Sigmoid colon (tissue), 7 donors: Measurements from ENCODE around the gene TBC1D10A. TPM values are rescaled to one million over a fixed set of nuclear protein-coding genes. Genes with fewer than 3 reads are reported as not detected.

Experiments
- DNase-seq: peaks from one replicate; pipeline ENCODE4 v3.0.0-alpha.2; 2019
- H3K27ac ChIP-seq, 4 donors: fragments of 200-600 bp; sonication (generic); one replicate each; pipeline ENCODE4 v1.5.1; 2016 to 2019; ENCODE audit warnings: mild to moderate bottlenecking in 1 of 4
- H3K27me3 ChIP-seq, 3 donors: fragments of 200-600 bp; sonication (generic); one replicate each; pipeline ENCODE4 v1.5.1; 2019; ENCODE audit warnings: mild to moderate bottlenecking in 1 of 3
- H3K36me3 ChIP-seq, 4 donors: fragments of 200-600 bp; sonication (generic); one replicate each; pipeline ENCODE4 v1.5.1; 2016 to 2019
- H3K4me1 ChIP-seq, 4 donors: fragments of 200-600 bp; sonication (generic); one replicate each; pipeline ENCODE4 v1.5.1; 2017 to 2019
- H3K4me3 ChIP-seq, 4 donors: fragments of 200-600 bp; sonication (generic); one replicate each; pipeline ENCODE4 v1.5.1; 2017 to 2019; ENCODE audit warnings: mild to moderate bottlenecking in 2 of 4, moderate library complexity in 1 of 4
- H3K9me3 ChIP-seq, 4 donors: fragments of 200-600 bp in 3 of 4; sonication (generic) in 3 of 4; one replicate each; pipeline versions ENCODE4 v1.5.1 to v1.6.1; 2013 to 2019
- EP300 ChIP-seq, 4 donors: sonication (generic); formaldehyde crosslinking; IDR thresholded peaks; one replicate each; pipeline ENCODE4 v1.6.1; 2017; ENCODE audit warnings: antibody characterized with exemption in 4 of 4
- POLR2A ChIP-seq, 2 donors: fragments of 450-650 bp; IDR thresholded peaks; one replicate each; pipeline ENCODE4 v1.6.1; 2016; ENCODE audit warnings: antibody characterized with exemption in 2 of 2, mild to moderate bottlenecking in 2 of 2, moderate library complexity in 2 of 2
- POLR2AphosphoS5 ChIP-seq, 4 donors: sonication (generic); formaldehyde crosslinking; IDR thresholded peaks; one replicate each; pipeline ENCODE4 v1.6.1; 2017; ENCODE audit warnings: antibody characterized with exemption in 4 of 4
- WGBS, 2 donors: extraction: QIAGEN DNeasy Blood & Tissue Kit; methylation state at CpG; one replicate each; pipeline ENCODE4 v1.1.7; 2013; 5-methylcytosine and 5-hydroxymethylcytosine counted together
- intact Hi-C: fragments of 100-400 bp; cut with DNase I; formaldehyde crosslinking; loops from one replicate; pipeline ENCODE4 v1.15.1; 2023
- polyA plus RNA-seq, 3 donors: library from polyadenylated mRNA; stranded (reverse); fragments of 200-250 nt; gene quantifications; one replicate each; pipeline ENCODE4 v1.2.3, GENCODE V29; 2013
- total RNA-seq, 4 donors: library from RNA; depleted of rRNA; stranded (reverse); fragments of >200 nt; gene quantifications; one replicate each; pipeline ENCODE4 v1.1.0, GENCODE V29; 2016
- TF ChIP-seq, protein P1 (sequence below), 4 experiments: fragments of 450-650 bp in 3 of 4; fragments of 200-600 bp in 1 of 4; IDR thresholded peaks; one replicate each; pipeline ENCODE4 v1.5.1; 2016 to 2019; ENCODE audit warnings: antibody characterized with exemption in 4 of 4, mild to moderate bottlenecking in 3 of 4, moderate library complexity in 2 of 4
- donor health status: healthy with polysubstance abuse.
- donor health status: Bipolar disorder and iron deficiency.
- donor health status: healthy.

Gene TBC1D10A
- total and polyA plus RNA-seq, 7 donors: 12.5 to 35.4 (median 29.1) TPM

GRCh38 chr22:30328466-30329049 is 1.8 kb upstream of the TBC1D10A start:
- H3K9me3 ChIP-seq: no peaks in the 10 kb centered on the region
- no peak for TF ChIP-seq EP300 (IDR thresholded peaks at IDR 0.05)
- TF ChIP-seq POLR2AphosphoS5 (IDR thresholded peaks at IDR 0.05): no peak
- TF ChIP-seq, protein P1, sequence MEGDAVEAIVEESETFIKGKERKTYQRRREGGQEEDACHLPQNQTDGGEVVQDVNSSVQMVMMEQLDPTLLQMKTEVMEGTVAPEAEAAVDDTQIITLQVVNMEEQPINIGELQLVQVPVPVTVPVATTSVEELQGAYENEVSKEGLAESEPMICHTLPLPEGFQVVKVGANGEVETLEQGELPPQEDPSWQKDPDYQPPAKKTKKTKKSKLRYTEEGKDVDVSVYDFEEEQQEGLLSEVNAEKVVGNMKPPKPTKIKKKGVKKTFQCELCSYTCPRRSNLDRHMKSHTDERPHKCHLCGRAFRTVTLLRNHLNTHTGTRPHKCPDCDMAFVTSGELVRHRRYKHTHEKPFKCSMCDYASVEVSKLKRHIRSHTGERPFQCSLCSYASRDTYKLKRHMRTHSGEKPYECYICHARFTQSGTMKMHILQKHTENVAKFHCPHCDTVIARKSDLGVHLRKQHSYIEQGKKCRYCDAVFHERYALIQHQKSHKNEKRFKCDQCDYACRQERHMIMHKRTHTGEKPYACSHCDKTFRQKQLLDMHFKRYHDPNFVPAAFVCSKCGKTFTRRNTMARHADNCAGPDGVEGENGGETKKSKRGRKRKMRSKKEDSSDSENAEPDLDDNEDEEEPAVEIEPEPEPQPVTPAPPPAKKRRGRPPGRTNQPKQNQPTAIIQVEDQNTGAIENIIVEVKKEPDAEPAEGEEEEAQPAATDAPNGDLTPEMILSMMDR (IDR thresholded peaks at IDR 0.05): no peak
- TF ChIP-seq POLR2A (IDR thresholded peaks at IDR 0.05): no peak
- H3K4me1 ChIP-seq: peaks cover 0 to 33% (median 32%) of the 10 kb centered on the region in 4 donors
- 84 to 86% methylated on average over 3 of the region's 3 CpGs for WGBS, 2 donors
- intact Hi-C loops: no loop called here
- H3K27me3 ChIP-seq: no peaks in the 10 kb centered on the region
- no peak overlapping the region for H3K4me3 ChIP-seq
- H3K27ac ChIP-seq: peak overlapping the region in 1 of 4 donors; percentile 5
- DNase-seq: no peak
- H3K36me3 ChIP-seq: peaks cover 8 to 36% (median 16%) of the 10 kb centered on the region in 4 donors

GRCh38 chr22:30327864-30328345 is 1.2 kb upstream of the TBC1D10A start:
- WGBS, 2 donors: 31 to 70% methylated on average over 5 of the region's 5 CpGs
- peaks cover 0 to 39% (median 37%) of the 10 kb centered on the region in 4 donors for H3K4me1 ChIP-seq
- no peaks in the 10 kb centered on the region for H3K9me3 ChIP-seq
- no peak for TF ChIP-seq POLR2AphosphoS5 (IDR thresholded peaks at IDR 0.05)
- TF ChIP-seq POLR2A (IDR thresholded peaks at IDR 0.05): no peak
- TF ChIP-seq, protein P1 (IDR thresholded peaks at IDR 0.05): no peak
- TF ChIP-seq EP300 (IDR thresholded peaks at IDR 0.05): no peak
- no peaks in the 10 kb centered on the region for H3K27me3 ChIP-seq
- no peak overlapping the region for H3K4me3 ChIP-seq
- no peak for DNase-seq
- intact Hi-C loops: loop anchor here (2.0 kb wide), 1 partner anchor 29 kb away; the partner anchor contains the start of genes CCDC157 and SF3A1
- peaks cover 1 to 29% (median 10%) of the 10 kb centered on the region in 4 donors for H3K36me3 ChIP-seq
- peak overlapping the region in 3 of 4 donors; percentile 91 to 98 (median 93) for H3K27ac ChIP-seq

DNA sequence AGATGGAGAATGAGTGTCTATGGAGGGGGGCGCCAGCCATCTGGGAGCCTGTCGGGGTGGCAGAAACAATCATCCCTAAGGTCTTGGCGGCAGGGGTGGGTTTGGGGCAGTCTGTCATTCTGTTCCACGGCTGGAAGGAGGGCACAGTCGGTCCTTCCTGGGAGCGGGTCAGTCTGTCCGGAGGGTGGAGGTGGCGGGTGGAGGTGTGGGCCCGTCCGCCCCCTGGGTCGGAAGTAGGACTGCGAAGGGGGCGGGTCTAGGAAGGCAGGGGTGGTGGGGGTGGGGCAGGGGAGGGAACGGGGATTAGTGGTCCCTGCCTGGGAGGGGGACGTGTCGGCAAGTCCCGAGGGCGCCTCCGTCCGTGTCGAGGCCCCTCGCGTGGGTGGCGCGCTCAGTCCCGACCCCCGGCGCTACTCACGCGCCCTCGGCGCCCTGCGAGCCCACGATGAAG is 461 bp downstream of the TBC1D10A start:
- peak; percentile 78 for DNase-seq
- H3K36me3 ChIP-seq: peaks cover 0 to 13% (median 1%) of the 10 kb centered on the region in 4 donors
- H3K9me3 ChIP-seq: no peaks in the 10 kb centered on the region
- no peaks in the 10 kb centered on the region for H3K27me3 ChIP-seq
- H3K4me1 ChIP-seq: peaks cover 0 to 54% (median 49%) of the 10 kb centered on the region in 4 donors
- intact Hi-C loops: loop anchor here (1.0 to 2.0 kb wide), 2 partner anchors 31 to 38 kb away; partner anchors contain the start of genes CCDC157 and SF3A1
- peak overlapping the region; percentile 91 to 98 (median 92) for H3K27ac ChIP-seq
- H3K4me3 ChIP-seq: peak overlapping the region; percentile 83 to 100 (median 96)
- no peak for TF ChIP-seq POLR2AphosphoS5 (IDR thresholded peaks at IDR 0.05)
- TF ChIP-seq, protein P1 (IDR thresholded peaks at IDR 0.05): no peak
- 1% methylated on average over 34 of the region's 34 CpGs for WGBS, 2 donors

GRCh38 chr22:30325724-30326254 is 952 bp downstream of the TBC1D10A start:
- no peaks in the 10 kb centered on the region for H3K27me3 ChIP-seq
- peaks cover 0 to 59% (median 54%) of the 10 kb centered on the region in 4 donors for H3K4me1 ChIP-seq
- H3K27ac ChIP-seq: peak overlapping the region; percentile 91 to 98 (median 92)
- no peaks in the 10 kb centered on the region for H3K9me3 ChIP-seq
- 27 to 39% methylated on average over 14 of the region's 14 CpGs for WGBS, 2 donors
- intact Hi-C loops: loop anchor here (1.0 to 2.0 kb wide), 3 partner anchors 31 to 61 kb away; partner anchors contain the start of genes CCDC157, RNF215 and SF3A1
- TF ChIP-seq, protein P1 (IDR thresholded peaks at IDR 0.05): no peak
- TF ChIP-seq POLR2A (IDR thresholded peaks at IDR 0.05) (no peak), EP300 (IDR thresholded peaks at IDR 0.05) (no peak), POLR2AphosphoS5 (IDR thresholded peaks at IDR 0.05) (no peak)
- peak overlapping the region; percentile 83 to 100 (median 96) for H3K4me3 ChIP-seq
- peaks cover 0 to 12% (median 0%) of the 10 kb centered on the region in 4 donors for H3K36me3 ChIP-seq
- no peak for DNase-seq
